ENCODE measurements around the gene LTB. TPM values are rescaled to one million over a fixed set of nuclear protein-coding genes. Genes with fewer than 3 reads are reported as not detected.

Gene LTB
- total and polyA plus RNA-seq, 4 donors: 9.8 to 31.9 (median 12.2) TPM

- no peak for DNase-seq
- peak overlapping the region in 1 of 2 donors; percentile 84 for H3K9ac ChIP-seq (ENCODE audit: insufficient read depth in 1 of 2, low read length in 2 of 2)
- H3K9me3 ChIP-seq (ENCODE audit: control insufficient read depth in 4 of 4, insufficient read depth in 3 of 4, low read length in 3 of 4): no peaks in the 10 kb centered on the region
- TF ChIP-seq CTCF (IDR thresholded peaks at IDR 0.05; ENCODE audit: control extremely low read depth, extremely low read depth): no peak
- no peak for ATAC-seq (ENCODE audit: insufficient read depth, low FRiP score)
- peaks cover 27 to 40% (median 35%) of the 10 kb centered on the region in 4 donors for H3K36me3 ChIP-seq (ENCODE audit: control insufficient read depth in 4 of 4, insufficient read depth in 4 of 4, low read length in 4 of 4)
- 37 to 48% methylated on average over 4 of the region's 4 CpGs for WGBS, 2 donors
- no peaks in the 10 kb centered on the region for H3K27me3 ChIP-seq (ENCODE audit: control insufficient read depth in 3 of 3, insufficient read depth in 3 of 3, low read length in 2 of 3)
- peak overlapping the region in 1 of 2 donors; percentile 42 for H3K27ac ChIP-seq (ENCODE audit: low read depth in 1 of 2, low read length in 1 of 2)
- H3K4me1 ChIP-seq (ENCODE audit: control insufficient read depth in 5 of 5, insufficient read depth in 5 of 5, low read length in 5 of 5): peaks cover 2 to 14% (median 3%) of the 10 kb centered on the region in 5 donors
- H3K4me3 ChIP-seq: no peak overlapping the region
Measured at GRCh38 chr6:31621991-31622390, 39.8 kb upstream of the LTB start.

DNA sequence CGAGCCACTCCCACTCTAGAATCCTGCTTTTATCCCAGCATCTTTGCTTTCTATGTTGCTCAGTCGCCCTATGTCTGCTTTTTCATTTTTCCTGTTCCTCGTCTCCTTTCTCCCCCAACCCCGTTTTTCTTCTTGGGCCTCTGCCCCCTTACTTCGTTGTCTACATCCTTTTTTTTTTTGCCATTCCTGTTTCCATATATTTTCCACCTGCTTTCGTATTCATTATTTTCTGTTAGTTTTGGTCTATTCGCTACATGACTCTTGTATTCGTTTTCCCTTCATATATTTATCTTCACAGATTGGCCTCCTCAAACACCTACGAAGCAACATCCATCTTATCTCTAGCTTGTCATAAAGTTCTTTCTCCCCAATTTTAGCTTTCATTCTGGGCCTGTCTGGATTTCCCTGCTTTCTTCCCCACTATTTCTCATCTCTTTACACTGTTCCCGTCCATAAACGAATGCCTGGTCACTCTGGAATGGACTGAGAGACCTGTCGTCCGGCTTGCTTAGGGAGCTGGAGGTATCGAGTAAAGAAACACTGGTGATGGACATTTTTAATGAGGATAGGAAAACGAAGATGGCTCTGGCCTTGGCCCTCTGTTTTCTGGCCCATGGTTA, 39.2 kb upstream of the LTB start:
- TF ChIP-seq CTCF (IDR thresholded peaks at IDR 0.05; ENCODE audit: control extremely low read depth, extremely low read depth): no peak
- WGBS, 2 donors: 13 to 22% methylated on average over 15 of the region's 15 CpGs
- peak overlapping the region; percentile 62 for H3K4me3 ChIP-seq
- no peaks in the 10 kb centered on the region for H3K9me3 ChIP-seq (ENCODE audit: control insufficient read depth in 4 of 4, insufficient read depth in 3 of 4, low read length in 3 of 4)
- no peaks in the 10 kb centered on the region for H3K27me3 ChIP-seq (ENCODE audit: control insufficient read depth in 3 of 3, insufficient read depth in 3 of 3, low read length in 2 of 3)
- peaks cover 21 to 35% (median 30%) of the 10 kb centered on the region in 4 donors for H3K36me3 ChIP-seq (ENCODE audit: control insufficient read depth in 4 of 4, insufficient read depth in 4 of 4, low read length in 4 of 4)
- peaks cover 2 to 14% (median 3%) of the 10 kb centered on the region in 5 donors for H3K4me1 ChIP-seq (ENCODE audit: control insufficient read depth in 5 of 5, insufficient read depth in 5 of 5, low read length in 5 of 5)
- ATAC-seq (ENCODE audit: insufficient read depth, low FRiP score) (no peak), DNase-seq (no peak)
- peak overlapping the region; percentile 84 to 94 for H3K9ac ChIP-seq (ENCODE audit: insufficient read depth in 1 of 2, low read length in 2 of 2)
- peak overlapping the region; percentile 89 to 97 for H3K27ac ChIP-seq (ENCODE audit: low read depth in 1 of 2, low read length in 1 of 2)

DNA sequence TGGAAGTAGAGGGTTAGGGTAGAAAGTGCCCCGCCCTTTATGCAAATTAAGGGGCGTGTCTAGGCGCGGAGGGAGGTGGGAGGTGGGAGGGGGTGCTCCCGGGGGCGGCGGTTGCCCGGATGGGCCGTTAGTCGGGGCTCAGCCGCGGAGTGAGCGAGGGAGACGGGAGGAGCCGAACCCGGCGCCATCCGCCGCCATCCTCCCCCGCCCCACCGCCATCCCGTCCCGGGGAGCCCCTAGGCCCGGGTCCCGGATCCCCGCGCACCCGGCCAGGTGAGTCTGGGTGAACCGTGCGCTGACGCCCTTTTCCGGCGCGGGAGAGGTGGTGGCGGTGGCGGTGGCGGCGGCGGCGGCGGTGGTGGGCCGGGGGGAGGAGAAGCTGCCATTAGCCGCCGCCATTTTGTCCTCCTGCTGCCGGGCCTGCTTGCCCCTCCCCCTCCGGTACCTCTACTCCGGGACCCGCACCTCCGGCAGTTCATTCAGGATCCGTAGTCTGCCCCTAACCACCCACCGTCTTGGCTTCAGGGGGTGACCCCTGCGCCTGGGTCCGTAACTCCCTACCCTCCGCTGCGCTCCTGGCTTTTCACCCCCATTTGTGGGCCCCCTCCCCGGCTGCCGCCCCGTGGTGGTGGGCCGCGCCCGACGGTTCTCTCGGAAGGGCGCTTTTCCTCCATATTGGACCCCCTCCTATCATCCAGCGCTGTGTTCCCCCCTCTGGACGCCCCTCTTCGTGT, 38.5 kb upstream of the LTB start, which contains the start of gene PRRC2A:
TSS of gene PRRC2A (plus strand) at position 130 of the 734 bp plus-strand sequence. CDS start 2,075 bp downstream, outside the sequence.
- no peak for TF ChIP-seq CTCF (IDR thresholded peaks at IDR 0.05; ENCODE audit: control extremely low read depth, extremely low read depth)
- Histone ChIP-seq H3K4me1 (ENCODE audit: control insufficient read depth in 5 of 5, insufficient read depth in 5 of 5, low read length in 5 of 5) (peaks cover 2 to 14% (median 4%) of the 10 kb centered on the region in 5 donors), H3K27ac (ENCODE audit: low read depth in 1 of 2, low read length in 1 of 2) (peak within 1 kb of the TSS; percentile 97 to 100), H3K9me3 (ENCODE audit: control insufficient read depth in 4 of 4, insufficient read depth in 3 of 4, low read length in 3 of 4) (no peaks in the 10 kb centered on the region), H3K9ac (ENCODE audit: insufficient read depth in 1 of 2, low read length in 2 of 2) (peak within 1 kb of the TSS; percentile 90 to 94), H3K27me3 (ENCODE audit: control insufficient read depth in 3 of 3, insufficient read depth in 3 of 3, low read length in 2 of 3) (no peaks in the 10 kb centered on the region), H3K4me3 (peak within 1 kb of the TSS; percentile 62), H3K36me3 (ENCODE audit: control insufficient read depth in 4 of 4, insufficient read depth in 4 of 4, low read length in 4 of 4) (peaks cover 16 to 30% (median 24%) of the 10 kb centered on the region in 4 donors)
- 0% methylated on average over 45 to 66 of the region's 67 CpGs for WGBS, 2 donors
- peak in 2 of 3 donors; percentile 79 to 83 for DNase-seq
- ATAC-seq (ENCODE audit: insufficient read depth, low FRiP score): peak; percentile 56

Measured in lung (tissue), 12 donors.